ENCODE measurements around the gene MYBPH.

GRCh38 chr1:203177036-203177405, 1.4 kb upstream of the MYBPH start:
- TF ChIP-seq CTCF (IDR thresholded peaks at IDR 0.05) (no peak), POLR2A (IDR thresholded peaks at IDR 0.05) (no peak)

All from adrenal gland (tissue), 5 donors.